Pancreas (tissue), 10 donors: ENCODE measurements around the gene VSIG4. TPM values are rescaled to one million over a fixed set of nuclear protein-coding genes. Genes with fewer than 3 reads are reported as not detected.
A peak's percentile ranks its signal among the peaks of the same experiment; 100 is the strongest.

Experiments used
- ATAC-seq, 4 donors: fragments of 200-7000 bp; cut with Tn5 transposase; one replicate each; pipeline versions ENCODE4 v1.8.0 to v1.9.1; 2020; ENCODE audit warnings: mild to moderate bottlenecking in 4 of 4, moderate library complexity in 4 of 4
- DNase-seq, 6 donors: peaks; one replicate each; pipeline ENCODE4 v3.0.0-alpha.2; 2020
- FAIRE-seq: peaks from 2 replicates; lab custom pipeline; 2012; peaks lifted over from hg19 to GRCh38; lab: Jason Lieb, UNC
- H3K27ac ChIP-seq, 4 donors: fragments of 200-600 bp; sonication (generic); 1 replicate in 3 of 4; 2 replicates in 1 of 4; pipeline versions ENCODE4 v1.5.0 to v1.8.0; 2020
- H3K27me3 ChIP-seq, 4 donors: fragments of 200-600 bp; one replicate each; pipeline ENCODE4 v1.8.0; 2021
- H3K36me3 ChIP-seq, 3 donors: fragments of 200-600 bp; sonication (generic) in 1 of 3; one replicate each; pipeline versions ENCODE4 v1.5.0 to v1.8.0; 2020 to 2021
- H3K4me1 ChIP-seq, 3 donors: fragments of 200-600 bp; one replicate each; pipeline ENCODE4 v1.8.0; 2021
- H3K4me3 ChIP-seq, 4 donors: fragments of 200-600 bp; sonication (generic) in 2 of 4; one replicate each; pipeline versions ENCODE4 v1.5.0 to v1.8.0; 2020 to 2021
- H3K9me3 ChIP-seq, 4 donors: fragments of 200-600 bp; one replicate each; pipeline ENCODE4 v1.8.0; 2021
- CTCF ChIP-seq, 4 donors: fragments of 200-600 bp; sonication (generic) in 3 of 4; IDR thresholded peaks; one replicate each; pipeline versions ENCODE4 v1.5.0 to v1.8.0; 2021; ENCODE audit warnings: antibody characterized with exemption in 4 of 4
- WGBS, 2 donors: extraction: QIAGEN DNeasy Blood & Tissue Kit; methylation state at CpG; one replicate each; pipeline ENCODE4 v1.1.7; 2013; 5-methylcytosine and 5-hydroxymethylcytosine counted together
- intact Hi-C, 3 donors: fragments of 100-400 bp; cut with DNase I; formaldehyde crosslinking; loops; one replicate each; pipeline versions ENCODE4 v1.11.1 to v1.14.2; 2022
- polyA plus RNA-seq, 2 donors: library from polyadenylated mRNA; stranded (reverse); fragments of 200-250 nt; gene quantifications; one replicate each; pipeline ENCODE4 v1.2.3, GENCODE V29; 2013
- total RNA-seq, 6 donors: library from RNA; stranded (reverse); fragmentation: NEBNext Ultra II Directional in 4 of 6; extraction: Animal tissue kit (Norgen Biotek cat#: 25700) in 4 of 6; gene quantifications; one replicate each; pipeline versions ENCODE4 v1.2.1 to v1.2.4, GENCODE V29; 2021 to 2023
- donor health status: healthy with polysubstance abuse.
- donor health status: DM: no; HTN: no; CAD: no; lungs with moderate emphysema.
- donor health status: DM: no; HTN: no; CAD: no.
- donor health status: control.
- donor health status: control.
- donor health status: Bipolar disorder and iron deficiency.
- donor health status: DM: yes; HTN: yes; CAD: no.
- donor health status: DM: no; HTN: no; CAD: no.
- donor health status: DM: no; HTN: no; CAD: no.
- donor health status: DM: yes; HTN: yes; CAD: no.

The VSIG4 gene
- total and polyA plus RNA-seq, 8 donors: 1.4 to 42.6 (median 5.0) TPM

- ATAC-seq: no peak
- Histone ChIP-seq H3K27me3 (peaks cover 0 to 11% (median 4%) of the 10 kb centered on the region in 4 donors), H3K27ac (no peak overlapping the region), H3K4me3 (no peak overlapping the region), H3K9me3 (no peaks in the 10 kb centered on the region), H3K4me1 (no peaks in the 10 kb centered on the region), H3K36me3 (no peaks in the 10 kb centered on the region)
- DNase-seq: no peak
- TF ChIP-seq CTCF (IDR thresholded peaks at IDR 0.05): no peak
- intact Hi-C loops: loop anchor here in 1 of 3 donors (10.0 kb wide), 1 partner anchor 415 kb away; no protein-coding TSS in a partner anchor
- FAIRE-seq: no peak
- WGBS, 2 donors: 54 to 70% methylated on average over 1 of the region's 1 CpG
Observed at GRCh38 chrX:65999563-66000148, 40.2 kb downstream of the VSIG4 start.

- DNase-seq: no peak
- no peak overlapping the region for H3K4me3 ChIP-seq
- FAIRE-seq: no peak
- no peak for TF ChIP-seq CTCF (IDR thresholded peaks at IDR 0.05)
- H3K36me3 ChIP-seq: no peaks in the 10 kb centered on the region
- H3K4me1 ChIP-seq: no peaks in the 10 kb centered on the region
- no peak overlapping the region for H3K27ac ChIP-seq
- ATAC-seq: no peak
- no peaks in the 10 kb centered on the region for H3K9me3 ChIP-seq
- peaks cover 0 to 9% (median 4%) of the 10 kb centered on the region in 4 donors for H3K27me3 ChIP-seq
- WGBS, 2 donors: 56 to 65% methylated on average over 3 of the region's 3 CpGs
- intact Hi-C loops: loop anchor here in 1 of 3 donors (10.0 kb wide), 1 partner anchor 414 kb away; no protein-coding TSS in a partner anchor
Observed at GRCh38 chrX:65999029-65999562, 40.8 kb downstream of the VSIG4 start.

- DNase-seq (no peak), ATAC-seq (peak in 2 of 4 donors; percentile 32 to 37), FAIRE-seq (no peak)
- H3K27me3 ChIP-seq: peaks cover 0 to 7% (median 2%) of the 10 kb centered on the region in 4 donors
- no peak for TF ChIP-seq CTCF (IDR thresholded peaks at IDR 0.05)
- intact Hi-C loops: loop anchor here in 1 of 3 donors (10.0 kb wide), 1 partner anchor 413 kb away; no protein-coding TSS in a partner anchor
- H3K9me3 ChIP-seq: no peaks in the 10 kb centered on the region
- WGBS, 2 donors: 65 to 70% methylated on average over 2 of the region's 2 CpGs
- H3K4me1 ChIP-seq: no peaks in the 10 kb centered on the region
- no peak overlapping the region for H3K4me3 ChIP-seq
- H3K36me3 ChIP-seq: no peaks in the 10 kb centered on the region
- no peak overlapping the region for H3K27ac ChIP-seq
Observed at GRCh38 chrX:65997978-65998717, 41.7 kb downstream of the VSIG4 start.

- FAIRE-seq: no peak
- no peaks in the 10 kb centered on the region for H3K9me3 ChIP-seq
- no peak for ATAC-seq
- H3K27ac ChIP-seq: no peak overlapping the region
- H3K4me1 ChIP-seq: no peaks in the 10 kb centered on the region
- H3K27me3 ChIP-seq: peaks cover 0 to 19% (median 9%) of the 10 kb centered on the region in 4 donors
- no peak overlapping the region for H3K4me3 ChIP-seq
- no peak for DNase-seq
- WGBS, 2 donors: 53 to 64% methylated on average over 3 of the region's 3 CpGs
- no peak for TF ChIP-seq CTCF (IDR thresholded peaks at IDR 0.05)
- H3K36me3 ChIP-seq: no peaks in the 10 kb centered on the region
- intact Hi-C loops: loop anchor here in 1 of 3 donors (10.0 kb wide), 1 partner anchor 410 kb away; no protein-coding TSS in a partner anchor
Observed at GRCh38 chrX:65994519-65995506, 45.1 kb downstream of the VSIG4 start.
